GM21447 (cell line): Measurements from ENCODE around the gene HSPA12A.

Experiments
- ATAC-seq: cut with Tn5 transposase; IDR thresholded peaks from one replicate; pipeline ENCODE4 v1.9.1; 2021; ENCODE audit not compliant: unreplicated experiment

HSPA12A gene

GRCh38 chr10:116744163-116744753 is 1.9 kb upstream of the HSPA12A start:
- ATAC-seq, result no peak

GRCh38 chr10:116743266-116744064 is 1.1 kb upstream of the HSPA12A start:
- ATAC-seq, result no peak

GRCh38 chr10:116741391-116742351 is 695 bp downstream of the HSPA12A start:
- no peak for ATAC-seq

GRCh38 chr10:116740971-116741370 is 1.4 kb downstream of the HSPA12A start:
- no peak for ATAC-seq

GRCh38 chr10:116738339-116738738 is 4.0 kb downstream of the HSPA12A start:
- no peak for ATAC-seq

- ATAC-seq, result no peak
Observed at GRCh38 chr10:116737627-116738327, 4.6 kb downstream of the HSPA12A start.

- no peak for ATAC-seq
Observed at GRCh38 chr10:116733566-116733965, 8.8 kb downstream of the HSPA12A start.

- no peak for ATAC-seq
Observed at GRCh38 chr10:116732573-116732972, 9.8 kb downstream of the HSPA12A start.

- ATAC-seq, result no peak
Observed at GRCh38 chr10:116730464-116731260, 11.7 kb downstream of the HSPA12A start.

GRCh38 chr10:116729243-116729642 is 13.1 kb downstream of the HSPA12A start:
- ATAC-seq, result no peak

GRCh38 chr10:116728526-116729096 is 13.8 kb downstream of the HSPA12A start:
- ATAC-seq, result no peak

- ATAC-seq, result no peak
Observed at GRCh38 chr10:116723428-116724281, 18.7 kb downstream of the HSPA12A start.

GRCh38 chr10:116722736-116723427 is 19.5 kb downstream of the HSPA12A start:
- ATAC-seq, result no peak

- ATAC-seq, result no peak
Observed at GRCh38 chr10:116721547-116722392, 20.6 kb downstream of the HSPA12A start.

GRCh38 chr10:116720668-116721546 is 21.5 kb downstream of the HSPA12A start:
- no peak for ATAC-seq

GRCh38 chr10:116720241-116720643 is 22.1 kb downstream of the HSPA12A start:
- ATAC-seq, result no peak
